A673 (cell line): ENCODE data around the gene PPP1R16B.

ENCODE experiments used
- CTCF ChIP-seq: fragments of 300-800, 200-600 bp; sonication (generic); conservative IDR thresholded peaks from 2 replicates; pipeline ENCODE4 v1.5.1; 2017; ENCODE audit warnings: low read depth, mild to moderate bottlenecking, antibody characterized with exemption, low read length, moderate library complexity, mixed read lengths
- EZH2 ChIP-seq: fragments of 200-600 bp; sonication (generic); IDR thresholded peaks from 2 replicates; pipeline ENCODE4 v1.6.1; 2017; ENCODE audit warnings: borderline replicate concordance, low read depth, mild to moderate bottlenecking, mixed read lengths, antibody characterized with exemption, low read length; ENCODE audit not compliant: poor library complexity, severe bottlenecking

DNA sequence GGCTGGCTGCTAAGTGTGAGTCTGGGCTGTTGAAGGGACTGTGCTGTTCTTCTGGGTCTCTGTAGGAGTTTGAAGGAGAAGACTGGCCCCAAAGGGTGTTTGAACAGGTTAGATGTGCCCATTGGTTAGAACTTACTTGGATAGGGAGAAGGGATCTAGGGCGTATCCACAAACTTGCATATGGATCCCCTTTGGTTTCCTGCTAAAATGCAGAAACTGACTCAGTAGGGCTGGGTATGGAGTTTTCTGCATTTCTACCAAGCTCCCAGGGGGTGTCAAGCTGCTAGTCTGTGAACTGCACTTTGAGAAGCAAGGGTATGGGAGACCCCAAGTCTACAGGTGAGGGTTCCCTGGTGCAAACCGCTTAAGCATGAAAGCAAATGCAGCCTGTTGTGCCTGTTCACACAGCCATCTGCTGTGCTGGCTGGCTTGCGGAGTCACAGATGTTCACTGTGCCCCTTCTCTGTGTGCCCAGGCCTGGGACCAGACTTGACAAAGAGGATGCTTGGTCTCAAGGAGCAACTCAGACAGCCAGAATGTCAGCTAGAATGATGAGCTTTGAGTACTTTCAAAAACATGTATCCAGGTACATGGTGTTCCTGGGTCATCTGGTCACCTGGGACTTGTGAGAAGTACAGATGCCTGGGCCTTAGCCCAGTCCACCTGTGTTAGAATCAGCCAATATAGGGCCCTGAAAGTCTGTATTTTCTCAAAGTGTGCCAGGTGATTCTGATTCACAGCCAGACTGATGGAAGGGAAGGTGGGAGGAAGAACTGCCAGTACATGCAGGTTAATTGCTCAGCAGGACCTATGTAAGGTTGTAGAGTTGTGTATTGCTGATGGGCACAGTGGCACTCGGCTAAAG, 7.4 kb downstream of the PPP1R16B start:
- TF ChIP-seq CTCF (no peak), EZH2 (no peak)
